Measurements from ENCODE around the gene IL22RA1. TPM values are rescaled to one million over a fixed set of nuclear protein-coding genes. Genes with fewer than 3 reads are reported as not detected.

The IL22RA1 gene
- total and polyA plus RNA-seq, 2 of the 8 experiments (the other 6 are each of a cell fraction or from before 2014, with no cell fraction given): 0.17 to 0.32 TPM

DNA sequence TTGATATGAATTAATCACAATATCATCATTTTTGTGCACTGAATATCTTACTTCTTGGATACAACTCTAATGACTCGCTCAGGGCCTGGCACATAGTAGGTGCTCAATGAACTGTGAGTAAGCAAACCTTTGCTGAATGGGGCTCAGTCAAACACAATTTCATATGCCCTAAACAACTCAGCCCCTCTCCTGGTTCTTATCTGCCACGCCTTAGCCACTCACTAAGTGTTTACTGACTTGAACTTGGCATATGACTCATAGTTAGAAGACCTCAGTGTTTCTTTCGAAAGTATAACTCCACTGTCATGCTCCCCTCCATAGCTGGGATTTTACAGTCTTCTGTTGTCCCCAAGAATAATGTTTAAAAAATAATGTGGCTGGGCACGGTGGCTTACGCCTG lies 48.9 kb upstream of the IL22RA1 start:
- DNase-seq (ENCODE audit: low read depth in 1 of 2, low spot score in 2 of 2) (no peak), FAIRE-seq (no peak)
- Histone ChIP-seq H3K23me2 (ENCODE audit: low read depth, low read length) (peaks cover 5% of the 10 kb centered on the region), H2BK120ac (replicated peaks; ENCODE audit: low read depth, low read length) (no peak overlapping the region), H4K20me1 (replicated peaks in 1 of 2; ENCODE audit: control insufficient read depth in 1 of 2, insufficient read depth in 2 of 2, low read length in 2 of 2) (no peaks in the 10 kb centered on the region), H4K91ac (replicated peaks; ENCODE audit: insufficient read length, low read length) (no peak overlapping the region), H3K14ac (ENCODE audit: insufficient read length) (no peak overlapping the region), H3K56ac (replicated peaks; ENCODE audit: insufficient read length, low read depth, low read length) (no peak overlapping the region), H3K79me1 (ENCODE audit: low read depth, low read length) (no peaks in the 10 kb centered on the region), H3K27me3 (replicated peaks in 1 of 4; ENCODE audit: control insufficient read depth in 3 of 4, extremely low read depth in 1 of 4, insufficient read depth in 3 of 4, low read length in 3 of 4) (no peaks in the 10 kb centered on the region; a peak in 1 of 7 replicates), H2BK12ac (ENCODE audit: low read depth, low read length) (no peak overlapping the region), H3K23ac (ENCODE audit: insufficient read length) (no peak overlapping the region), H3K18ac (ENCODE audit: extremely low read depth, low read length) (no peak overlapping the region), H2AK5ac (ENCODE audit: low read depth, low read length) (no peak overlapping the region), H3K27ac (ENCODE audit: low read depth, low read length) (no peak overlapping the region), H2AFZ (ENCODE audit: low read length) (no peak overlapping the region), H3K36me3 (ENCODE audit: control insufficient read depth in 2 of 4, insufficient read depth in 4 of 4, low read length in 3 of 4) (no peaks in the 10 kb centered on the region), H4K8ac (ENCODE audit: extremely low read depth, insufficient read depth, low read length) (no peak overlapping the region), H3K4ac (replicated peaks; ENCODE audit: insufficient read length, low read depth, low read length) (no peak overlapping the region), H3K4me1 (replicated peaks in 1 of 4; ENCODE audit: control insufficient read depth in 3 of 4, insufficient read depth in 4 of 4, low read length in 3 of 4) (peaks cover 0 to 3% (median 1%) of the 10 kb centered on the region in 4 experiments; a peak in 1 of 7 replicates), H3K9ac (replicated peaks in 1 of 4; ENCODE audit: extremely low read depth in 1 of 4, low read depth in 3 of 4, low read length in 3 of 4) (no peak overlapping the region), H3K4me3 (ENCODE audit: extremely low read depth in 1 of 4, insufficient read depth in 2 of 4, low read depth in 3 of 4, low read length in 4 of 4) (no peak overlapping the region), H2BK20ac (ENCODE audit: low read length) (no peak overlapping the region), H2BK15ac (ENCODE audit: low read length) (no peak overlapping the region), H3K79me2 (ENCODE audit: control insufficient read depth in 1 of 2, insufficient read depth in 2 of 2, low read length in 2 of 2) (no peaks in the 10 kb centered on the region), H4K5ac (ENCODE audit: insufficient read length, low read depth, low read length) (no peak overlapping the region), H3K4me2 (ENCODE audit: insufficient read depth in 1 of 2, low read depth in 2 of 2, low read length in 2 of 2) (no peak overlapping the region), H2BK5ac (ENCODE audit: low read depth, low read length) (no peak overlapping the region), H3K9me3 (ENCODE audit: insufficient read depth in 2 of 2, low read depth in 1 of 2, low read length in 1 of 2) (no peaks in the 10 kb centered on the region)
- ChIA-PET POLR2A (ENCODE audit: partially characterized antibody) (interaction anchor here (7.9 kb wide), 1 partner anchor 39 kb away, joined by 82 read pairs; no protein-coding TSS in a partner anchor), CTCF (ENCODE audit: partially characterized antibody) (interaction anchor here (1.6 to 19.0 kb wide), 3 partner anchors 8 to 223 kb away, joined by 3 to 465 read pairs (median 108); no protein-coding TSS in a partner anchor)
- 91% methylated on average over 5 of the region's 5 CpGs; no CpG with 5 or more reads in 1 of the 2 experiments for WGBS, 2 experiments (ENCODE audit: extremely low coverage in 1 of 2, insufficient coverage in 1 of 2, insufficient read length in 1 of 2, insufficient replicate concordance in 2 of 2, low coverage in 1 of 2, low lambda C conversion rate in 2 of 2, missing lambda C conversion rate in 1 of 2)
- TF ChIP-seq SIX5 (IDR thresholded peaks at IDR 0.05; ENCODE audit: low read depth, low read length): no peak
- TF ChIP-seq ASH2L (IDR thresholded peaks at IDR 0.05; ENCODE audit: low read length): no peak
- no peak for TF ChIP-seq RAD21 (IDR thresholded peaks at IDR 0.05 in 1 of 2, conservative IDR thresholded peaks at IDR 0.05 in 1 of 2; ENCODE audit: low read depth in 2 of 2, low read length in 2 of 2)
- no peak for TF ChIP-seq POLR2AphosphoS5 (IDR thresholded peaks at IDR 0.05; ENCODE audit: low read depth, low read length)
- no peak for TF ChIP-seq CTBP2 (IDR thresholded peaks at IDR 0.05; ENCODE audit: borderline replicate concordance, insufficient read depth, insufficient read length, low read length)
